H9 (cell line): ENCODE measurements around the gene CCDC89. TPM values are rescaled to one million over a fixed set of nuclear protein-coding genes. Genes with fewer than 3 reads are reported as not detected.

Experiments
- DNase-seq: peaks from one replicate; pipeline ENCODE4 v3.0.0-alpha.2; 2017
- H2AFZ ChIP-seq: one replicate; pipeline ENCODE4 v1.6.1; 2013; ENCODE audit warnings: mild to moderate bottlenecking, low read length, control low read depth, moderate library complexity
- H2AK5ac ChIP-seq: 2 replicates; pipeline ENCODE4 v1.6.1; 2013; ENCODE audit warnings: low read length, control low read depth, mixed read lengths; ENCODE audit not compliant: insufficient read length
- H2BK120ac ChIP-seq: one replicate; pipeline ENCODE4 v1.6.1; 2013; ENCODE audit warnings: low read depth, mild to moderate bottlenecking, low read length, control low read depth, inconsistent platforms; ENCODE audit not compliant: poor library complexity, severe bottlenecking
- H2BK12ac ChIP-seq: 2 replicates; pipeline ENCODE4 v1.6.1; 2013; ENCODE audit warnings: low read length, control low read depth, mixed read lengths, low read depth; ENCODE audit not compliant: insufficient read length
- H2BK15ac ChIP-seq: 2 replicates; pipeline ENCODE4 v1.6.1; 2013; ENCODE audit warnings: low read depth, low read length, control low read depth
- H2BK20ac ChIP-seq: one replicate; pipeline ENCODE4 v1.6.1; 2013; ENCODE audit warnings: low read depth, mild to moderate bottlenecking, low read length, control low read depth, inconsistent platforms; ENCODE audit not compliant: poor library complexity, severe bottlenecking
- H2BK5ac ChIP-seq: 2 replicates; pipeline ENCODE4 v1.6.1; 2013; ENCODE audit warnings: low read length, control low read depth, mixed read lengths; ENCODE audit not compliant: insufficient read length
- H3K14ac ChIP-seq: 2 replicates; pipeline ENCODE4 v1.6.1; 2013; ENCODE audit warnings: low read length, control low read depth; ENCODE audit not compliant: insufficient read depth
- H3K18ac ChIP-seq: 2 replicates; pipeline ENCODE4 v1.6.1; 2013; ENCODE audit warnings: low read depth, mild to moderate bottlenecking, mixed read lengths, low read length, control low read depth; ENCODE audit not compliant: insufficient read length
- H3K23ac ChIP-seq: 2 replicates; pipeline ENCODE4 v1.6.1; 2013; ENCODE audit warnings: low read length, control low read depth, mixed read lengths, low read depth; ENCODE audit not compliant: insufficient read length
- H3K23me2 ChIP-seq: 2 replicates; pipeline ENCODE4 v1.6.1; 2013; ENCODE audit warnings: low read depth, mild to moderate bottlenecking, mixed read lengths, low read length, control low read depth; ENCODE audit not compliant: insufficient read length, poor library complexity, severe bottlenecking
- H3K27ac ChIP-seq: 2 replicates; pipeline ENCODE4 v1.5.1; 2013; ENCODE audit warnings: low read length, control low read depth, mixed read lengths, low read depth; ENCODE audit not compliant: insufficient read length
- H3K27me3 ChIP-seq: 2 replicates; pipeline ENCODE4 v1.6.1; 2013; ENCODE audit warnings: low read length, control low read depth, inconsistent platforms; ENCODE audit not compliant: insufficient read depth
- H3K4ac ChIP-seq: 2 replicates; pipeline ENCODE4 v1.6.1; 2013; ENCODE audit warnings: low read depth, mild to moderate bottlenecking, control low read depth, inconsistent platforms, low read length, moderate library complexity
- H3K4me1 ChIP-seq: 2 replicates; pipeline ENCODE4 v1.6.1; 2013; ENCODE audit warnings: low read length, control low read depth, inconsistent platforms; ENCODE audit not compliant: insufficient read depth
- H3K4me2 ChIP-seq: 2 replicates; pipeline ENCODE4 v1.6.1; 2013; ENCODE audit warnings: low read length, control low read depth, mixed read lengths; ENCODE audit not compliant: insufficient read length, insufficient read depth
- H3K56ac ChIP-seq: 2 replicates; pipeline ENCODE4 v1.6.1; 2013; ENCODE audit warnings: low read depth, mild to moderate bottlenecking, mixed read lengths, low read length, control low read depth; ENCODE audit not compliant: insufficient read length
- H3K79me1 ChIP-seq: 2 replicates; pipeline ENCODE4 v1.6.1; 2013; ENCODE audit warnings: low read depth, mild to moderate bottlenecking, moderate library complexity, low read length, control low read depth, inconsistent platforms; ENCODE audit not compliant: insufficient read depth, poor library complexity, severe bottlenecking
- H3K79me2 ChIP-seq: 2 replicates; pipeline ENCODE4 v1.6.1; 2013; ENCODE audit warnings: low read length, control low read depth, inconsistent platforms; ENCODE audit not compliant: insufficient read depth
- H3K9ac ChIP-seq: 2 replicates; pipeline ENCODE4 v1.6.1; 2013; ENCODE audit warnings: low read length, control low read depth, mixed read lengths; ENCODE audit not compliant: insufficient read length; ENCODE audit errors: extremely low read depth
- H3K9me3 ChIP-seq: one replicate; pipeline ENCODE4 v1.6.1; 2013; ENCODE audit warnings: low read depth, low read length, inconsistent platforms; ENCODE audit not compliant: control insufficient read depth
- H3T11ph ChIP-seq: one replicate; pipeline ENCODE4 v1.6.1; 2013; ENCODE audit warnings: mild to moderate bottlenecking, low read length, control low read depth, inconsistent platforms
- H4K20me1 ChIP-seq: one replicate; pipeline ENCODE4 v1.6.1; 2013; ENCODE audit not compliant: control insufficient read depth, insufficient read length, insufficient read depth
- H4K5ac ChIP-seq: 2 replicates; pipeline ENCODE4 v1.6.1; 2013; ENCODE audit warnings: low read depth, mild to moderate bottlenecking, mixed read lengths, low read length, control low read depth; ENCODE audit not compliant: insufficient read length
- H4K8ac ChIP-seq: replicated peaks from 2 replicates; pipeline ENCODE4 v1.6.1; 2013; ENCODE audit warnings: low read length, control low read depth, mixed read lengths, low read depth; ENCODE audit not compliant: insufficient read length
- H4K91ac ChIP-seq: 2 replicates; pipeline ENCODE4 v1.6.1; 2013; ENCODE audit warnings: low read depth, mild to moderate bottlenecking, moderate library complexity, mixed read lengths, low read length, control low read depth; ENCODE audit not compliant: insufficient read length
- H3K27ac Mint-ChIP-seq, 3 experiments: 2 replicates in 2 of 3; 3 replicates in 1 of 3; pipeline ENCODE4 v1.8.0; 2020 to 2021; ENCODE audit warnings: mixed read lengths in 3 of 3, mild to moderate bottlenecking in 1 of 3, moderate library complexity in 1 of 3
- H3K27me3 Mint-ChIP-seq: 2 replicates; pipeline ENCODE4 v1.8.0; 2021; ENCODE audit warnings: low read depth, mild to moderate bottlenecking, moderate library complexity, mixed read lengths
- H3K36me3 Mint-ChIP-seq, 3 experiments: 2 replicates in 2 of 3; 3 replicates in 1 of 3; pipeline ENCODE4 v1.8.0; 2020 to 2021; ENCODE audit warnings: low read depth in 3 of 3, mixed read lengths in 3 of 3; ENCODE audit not compliant: insufficient read depth in 1 of 3
- H3K4me1 Mint-ChIP-seq, 2 experiments: 2 replicates each; pipeline ENCODE4 v1.8.0; 2020; ENCODE audit warnings: mixed read lengths in 2 of 2
- H3K4me3 Mint-ChIP-seq, 2 experiments: 2 replicates in 1 of 2; 3 replicates in 1 of 2; pipeline ENCODE4 v1.8.0; 2020 to 2021; ENCODE audit warnings: mild to moderate bottlenecking in 2 of 2, mixed read lengths in 2 of 2, moderate library complexity in 1 of 2
- H3K9me3 Mint-ChIP-seq, 2 experiments: 2 replicates in 1 of 2; 3 replicates in 1 of 2; pipeline ENCODE4 v1.8.0; 2020; ENCODE audit warnings: mild to moderate bottlenecking in 2 of 2, mixed read lengths in 2 of 2, moderate library complexity in 1 of 2
- CTCF ChIP-seq: fragments of 200-600 bp; sonication (generic); conservative IDR thresholded peaks from 3 replicates; pipeline ENCODE4 v1.8.0; 2021; ENCODE audit warnings: antibody characterized with exemption, mild to moderate bottlenecking
- WGBS: extraction: QIAGEN DNeasy Blood & Tissue Kit; methylation state at CpG from one replicate; pipeline ENCODE4 v1.1.7; 2013; ENCODE audit warnings: missing lambda C conversion rate, low lambda C conversion rate, mixed read lengths; ENCODE audit not compliant: insufficient read length; ENCODE audit errors: extremely low coverage; 5-methylcytosine and 5-hydroxymethylcytosine counted together
- total RNA-seq: library from RNA; stranded (reverse); gene quantifications from 2 replicates; pipeline ENCODE4 v1.2.1, GENCODE V29; 2021

The CCDC89 gene
- total RNA-seq, 1 experiment from 2014 or later, result not detected

GRCh38 chr11:85651118-85651517, 34.9 kb downstream of the CCDC89 start:
- Histone ChIP-seq H4K8ac (no peak overlapping the region), H3K4me2 (no peak overlapping the region), H3K4ac (no peak overlapping the region), H3K79me1 (no peaks in the 10 kb centered on the region), H3K14ac (no peak overlapping the region), H4K91ac (no peak overlapping the region), H3K18ac (no peak overlapping the region), H3T11ph (no peak overlapping the region), H2BK20ac (no peak overlapping the region), H3K4me1 (no peaks in the 10 kb centered on the region; the same call in 1 of the 2 replicates), H3K27me3 (no peaks in the 10 kb centered on the region), H3K23me2 (no peaks in the 10 kb centered on the region), H2BK15ac (no peak overlapping the region), H2BK120ac (no peak overlapping the region), H2BK5ac (no peak overlapping the region), H3K23ac (no peak overlapping the region), H2AK5ac (no peak overlapping the region), H4K5ac (no peak overlapping the region), H4K20me1 (no peaks in the 10 kb centered on the region), H3K9ac (no peak overlapping the region), H3K9me3 (no peaks in the 10 kb centered on the region), H3K79me2 (no peaks in the 10 kb centered on the region), H3K27ac (no peak overlapping the region), H3K56ac (no peak overlapping the region), H2BK12ac (no peak overlapping the region), H2AFZ (no peak overlapping the region)
- no peaks in the 10 kb centered on the region for H3K27me3 Mint-ChIP-seq
- no peak overlapping the region for H3K4me3 Mint-ChIP-seq
- no peak for DNase-seq
- peaks cover 16 to 26% of the 10 kb centered on the region in 2 experiments for H3K4me1 Mint-ChIP-seq
- H3K27ac Mint-ChIP-seq, result peak overlapping the region in 1 of 3 experiments; percentile 85; a peak in 2 of 7 replicates
- TF ChIP-seq CTCF, result no peak
- WGBS, result no CpG with 5 or more reads among the region's 1 CpG
- no peaks in the 10 kb centered on the region for H3K9me3 Mint-ChIP-seq
- peaks cover 3 to 6% (median 5%) of the 10 kb centered on the region in 3 experiments; a peak in 6 of 7 replicates for H3K36me3 Mint-ChIP-seq
